ENCODE results near the gene DIAPH3. TPM values are rescaled to one million over a fixed set of nuclear protein-coding genes. Genes with fewer than 3 reads are reported as not detected.

DIAPH3 gene
- polyA plus RNA-seq, 1 of the 3 experiments (the other 2 are of a cell fraction) = 5.4 TPM

GRCh38 chr13:60001889-60002288 is 161.8 kb downstream of the DIAPH3 start:
- Histone ChIP-seq H3K4me1 (ENCODE audit: control insufficient read depth in 1 of 2, insufficient read depth in 2 of 2, low read depth in 1 of 2, low read length in 1 of 2) (no peaks in the 10 kb centered on the region), H3K4me2 (no peak overlapping the region), H3K79me2 (ENCODE audit: insufficient read depth) (peaks cover 9% of the 10 kb centered on the region; the same call in 1 of the 2 replicates), H3K4me3 (ENCODE audit: low read depth in 2 of 2, low read length in 1 of 2) (no peak overlapping the region), H3K27ac (ENCODE audit: low read depth in 2 of 2, low read length in 1 of 2) (no peak overlapping the region), H3K27me3 (ENCODE audit: insufficient read depth) (no peaks in the 10 kb centered on the region), H3K9me3 (no peaks in the 10 kb centered on the region), H4K20me1 (ENCODE audit: insufficient read depth) (no peaks in the 10 kb centered on the region), H3K9me2 (no peaks in the 10 kb centered on the region), H3K36me3 (replicated peaks in 1 of 2; ENCODE audit: control insufficient read depth in 1 of 2, insufficient read depth in 2 of 2, low read length in 1 of 2) (peaks cover 0 to 12% of the 10 kb centered on the region in 2 experiments), H2AFZ (ENCODE audit: low read depth) (no peak overlapping the region), H3K9ac (no peak overlapping the region), H3F3A (replicated peaks; ENCODE audit: insufficient read depth) (no peaks in the 10 kb centered on the region)
- 50% methylated on average over 2 of the region's 2 CpGs for WGBS (ENCODE audit: low lambda C conversion rate)
- ChIA-PET POLR2A (no interaction called here), CTCF (no interaction called here)
- TF ChIP-seq RAD21 (IDR thresholded peaks at IDR 0.05; ENCODE audit: low read length) (no peak), SMC3 (IDR thresholded peaks at IDR 0.05; ENCODE audit: low read depth, low read length) (no peak), NFIC (IDR thresholded peaks at IDR 0.05; ENCODE audit: borderline replicate concordance) (no peak), PBX3 (IDR thresholded peaks at IDR 0.05) (no peak), REST (IDR thresholded peaks at IDR 0.05; ENCODE audit: low read depth, low read length) (no peak), JUND (IDR thresholded peaks at IDR 0.05) (no peak), TEAD4 (IDR thresholded peaks at IDR 0.05; ENCODE audit: borderline replicate concordance, insufficient read depth) (no peak), EZH2phosphoT487 (IDR thresholded peaks at IDR 0.05; ENCODE audit: borderline replicate concordance, low read depth) (no peak), FOXJ3 (CRISPR knock-in tag; IDR thresholded peaks at IDR 0.05) (no peak), MEF2A (IDR thresholded peaks at IDR 0.05; ENCODE audit: borderline replicate concordance, low read depth) (no peak), USF2 (IDR thresholded peaks at IDR 0.05; ENCODE audit: borderline replicate concordance, low read depth, low read length) (no peak), NRF1 (IDR thresholded peaks at IDR 0.05; ENCODE audit: low read depth, low read length) (no peak), FOSL2 (IDR thresholded peaks at IDR 0.05; ENCODE audit: borderline replicate concordance, low read depth) (no peak), POLR2AphosphoS5 (IDR thresholded peaks at IDR 0.05; ENCODE audit: low read depth, low read length) (no peak), ELF1 (IDR thresholded peaks at IDR 0.05) (no peak), RFX5 (IDR thresholded peaks at IDR 0.05; ENCODE audit: low read length) (no peak), USF1 (IDR thresholded peaks at IDR 0.05; ENCODE audit: borderline replicate concordance, low read depth) (no peak), MAX (IDR thresholded peaks at IDR 0.05; ENCODE audit: low read depth) (no peak), IRF3 (IDR thresholded peaks at IDR 0.05; ENCODE audit: low read depth, low read length) (no peak)
- no peak for DNase-seq

Data from SK-N-SH (cell line).